A549 (cell line): ENCODE measurements around the gene TRIP13. TPM values are rescaled to one million over a fixed set of nuclear protein-coding genes. Genes with fewer than 3 reads are reported as not detected.
"Not testable (repeated sequence)": the region's sequence is repeated elsewhere in the genome, so short reads cannot be mapped to it uniquely, and the experiment has no call there.

Source experiments
- ATAC-seq, 2 experiments: fragments of 200-7000 bp in 1 of 2; fragments of >200 bp in 1 of 2; cut with Nextera tagmentation in 1 of 2; cut with Tn5 transposase in 1 of 2; 3 replicates each; pipeline versions ENCODE4 v1.8.0 to v1.9.1; 2018 to 2020; ENCODE audit warnings: mild to moderate bottlenecking in 1 of 2, moderate library complexity in 1 of 2
- CTCF ChIA-PET: fragments of 300-600 bp; sonication (Branson Sonifier 250); formaldehyde crosslinking; extraction: SDS; loops from one replicate; lab custom pipeline; 2021; ENCODE audit warnings: antibody characterized with exemption, inconsistent platforms; lab: Yijun Ruan, JAX
- POLR2A ChIA-PET: fragments of 350-600 bp; formaldehyde crosslinking; extraction: SDS; loops from one replicate; lab custom pipeline; 2021; ENCODE audit warnings: antibody characterized with exemption, inconsistent platforms; lab: Yijun Ruan, JAX
- DNase-seq, 2 experiments: peaks; one replicate each; pipeline versions ENCODE4 v3.0.0 to v3.0.0-alpha.2; 2011 to 2016; ENCODE audit warnings: low read depth in 1 of 2, low spot score in 1 of 2
- FAIRE-seq: peaks from 2 replicates; lab custom pipeline; 2011; peaks lifted over from hg19 to GRCh38; lab: Jason Lieb, UNC
- H3K27ac ChIP-seq, 2 experiments: fragments of >200 bp; sonication (Bioruptor Twin); formaldehyde crosslinking; 3 replicates each; pipeline ENCODE4 v1.5.1; 2016 to 2017
- H3K4me1 ChIP-seq: fragments of >200 bp; sonication (Bioruptor Twin); formaldehyde crosslinking; 3 replicates; pipeline ENCODE4 v1.6.1; 2016
- H3K4me2 ChIP-seq: fragments of >200 bp; sonication (Bioruptor Twin); formaldehyde crosslinking; 3 replicates; pipeline ENCODE4 v1.6.1; 2016
- H3K4me3 ChIP-seq: fragments of >200 bp; sonication (Bioruptor Twin); formaldehyde crosslinking; 3 replicates; pipeline ENCODE4 v1.5.1; 2016
- H3K9me3 ChIP-seq: fragments of >200 bp; sonication (Bioruptor Twin); formaldehyde crosslinking; 3 replicates; pipeline ENCODE4 v1.6.1; 2016
- CHD2 ChIP-seq: fragments of 150-350 bp; IDR thresholded peaks from 2 replicates; pipeline ENCODE4 v1.6.1; 2014; ENCODE audit warnings: low read length; ENCODE audit not compliant: partially characterized antibody
- EHF ChIP-seq: fragments of 250-450 bp; sonication (Bioruptor Pico); IDR thresholded peaks from 2 replicates; pipeline ENCODE4 v1.5.0; 2020; ENCODE audit warnings: mild to moderate bottlenecking
- EHMT2 ChIP-seq: fragments of 200-600 bp; sonication (generic); IDR thresholded peaks from 2 replicates; pipeline ENCODE4 v1.6.1; 2016; ENCODE audit warnings: antibody characterized with exemption, low read depth, mild to moderate bottlenecking, moderate library complexity
- EP300 ChIP-seq, 2 experiments: fragments of >200 bp; sonication (Bioruptor Twin); formaldehyde crosslinking; IDR thresholded peaks; 2 replicates in 1 of 2; 3 replicates in 1 of 2; pipeline ENCODE4 v1.6.1; 2016 to 2017
- ESRRA ChIP-seq: fragments of 150-350 bp; IDR thresholded peaks from 2 replicates; pipeline ENCODE4 v1.6.1; 2014; ENCODE audit warnings: mild to moderate bottlenecking, low read length, borderline replicate concordance
- GATA3 ChIP-seq: IDR thresholded peaks from 2 replicates; pipeline ENCODE4 v1.6.1; 2012; ENCODE audit warnings: borderline replicate concordance
- HDAC2 ChIP-seq: fragments of 200-600 bp; sonication (generic); IDR thresholded peaks from 2 replicates; pipeline ENCODE4 v1.6.1; 2016
- HOXB13 ChIP-seq: fragments of 250-450 bp; sonication (Bioruptor Pico); IDR thresholded peaks from 2 replicates; pipeline ENCODE4 v1.5.0; 2020; ENCODE audit warnings: low read depth, mild to moderate bottlenecking, moderate library complexity
- KDM1A ChIP-seq: fragments of 200-600 bp; sonication (generic); IDR thresholded peaks from 2 replicates; pipeline ENCODE4 v1.6.1; 2016; ENCODE audit warnings: low read depth, mild to moderate bottlenecking
- KDM5A ChIP-seq: fragments of 200-600 bp; sonication (generic); IDR thresholded peaks from 2 replicates; pipeline ENCODE4 v1.6.1; 2016; ENCODE audit warnings: antibody characterized with exemption, mild to moderate bottlenecking
- MAZ ChIP-seq: fragments of 150-350 bp; IDR thresholded peaks from 2 replicates; pipeline ENCODE4 v1.6.1; 2014; ENCODE audit warnings: antibody characterized with exemption, low read depth, low read length, borderline replicate concordance
- MYC ChIP-seq: IDR thresholded peaks from 2 replicates; pipeline ENCODE4 v1.6.1; 2012; ENCODE audit warnings: mild to moderate bottlenecking, inconsistent platforms, low read length, improper control_type of control experiment, borderline replicate concordance
- NR3C1 ChIP-seq: fragments of >200 bp; sonication (Bioruptor Twin); formaldehyde crosslinking; IDR thresholded peaks from 3 replicates; pipeline ENCODE4 v1.6.1; 2017
- RAD21 ChIP-seq, 2 experiments: fragments of >200 bp in 1 of 2; sonication (Bioruptor Twin) in 1 of 2; formaldehyde crosslinking in 1 of 2; IDR thresholded peaks in 1 of 2; conservative IDR thresholded peaks in 1 of 2; 2 replicates in 1 of 2; 3 replicates in 1 of 2; pipeline ENCODE4 v1.6.1; 2012 to 2018; ENCODE audit warnings: inconsistent platforms in 1 of 2
- RARB ChIP-seq: fragments of 250-450 bp; sonication (Bioruptor Pico); IDR thresholded peaks from 2 replicates; pipeline ENCODE4 v1.8.0; 2021; ENCODE audit warnings: mild to moderate bottlenecking, moderate library complexity
- SREBF2 ChIP-seq: fragments of 450-650 bp; IDR thresholded peaks from 2 replicates; pipeline ENCODE4 v1.6.1; 2014; ENCODE audit warnings: mild to moderate bottlenecking, moderate library complexity
- ZFP36 ChIP-seq: fragments of 450-650 bp; IDR thresholded peaks from 2 replicates; pipeline ENCODE4 v1.6.1; 2014; ENCODE audit warnings: borderline replicate concordance; ENCODE audit not compliant: partially characterized antibody
- WGBS: methylation state at CpG from one replicate; pipeline ENCODE4 v1.1.6; 2017; ENCODE audit errors: missing lambda C conversion rate; 5-methylcytosine and 5-hydroxymethylcytosine counted together
- polyA plus RNA-seq, 4 experiments: library from polyadenylated mRNA; depleted of rRNA in 3 of 4; stranded (reverse); fragments of >200 nt; fragmentation: RNase III in 1 of 4; extraction: RNeasy Plus Mini Kit Qiagen cat#74134 plus additional on column Dnase treatment in 1 of 4; gene quantifications; 2 replicates in 3 of 4; 3 replicates in 1 of 4; pipeline ENCODE4 v1.2.3, GENCODE V29; 2011 to 2017
- TF ChIP-seq, protein P1 (sequence below): fragments of >200 bp; sonication (Bioruptor Twin); formaldehyde crosslinking; IDR thresholded peaks from 3 replicates; pipeline ENCODE4 v1.5.1; 2016
- TF ChIP-seq, protein P2 (sequence below): IDR thresholded peaks from 2 replicates; pipeline ENCODE4 v1.6.1; 2012

Gene TRIP13
- polyA plus RNA-seq, 2 of the 4 experiments (the other 2 are of a cell fraction), result 54.0 to 62.4 TPM

DNA sequence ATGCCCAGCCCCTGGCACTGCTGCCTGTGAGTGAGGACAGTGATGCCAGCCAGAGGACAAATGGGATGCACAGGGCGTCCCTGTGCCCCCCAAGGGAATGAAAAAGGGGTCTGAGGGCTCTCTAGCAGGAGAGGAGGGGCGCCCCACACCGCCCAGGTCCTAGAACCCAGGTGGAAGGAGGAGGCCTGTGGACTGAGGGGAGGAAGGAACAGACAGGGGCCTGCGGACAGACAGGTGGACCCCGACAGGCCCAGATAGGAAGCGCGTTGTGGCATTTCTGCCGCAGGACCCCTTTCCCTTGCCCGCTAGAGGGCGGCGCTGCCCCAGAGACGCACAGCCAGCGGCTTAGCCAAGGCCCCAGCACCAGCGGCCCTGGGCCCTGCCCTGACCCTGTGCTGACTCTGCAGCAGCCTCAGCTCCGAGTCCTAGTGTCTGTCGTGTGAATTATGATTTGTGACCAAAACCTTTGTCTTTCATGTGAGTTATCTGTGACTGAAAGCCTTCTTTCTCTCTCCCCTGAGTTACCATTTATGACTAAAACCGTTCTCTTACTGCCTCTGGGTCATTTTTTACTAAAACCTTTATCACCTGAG, 30.7 kb downstream of the TRIP13 start (continued):
- TF ChIP-seq ZFP36, result peak; percentile 67
- TF ChIP-seq KDM5A, result no peak

DNA sequence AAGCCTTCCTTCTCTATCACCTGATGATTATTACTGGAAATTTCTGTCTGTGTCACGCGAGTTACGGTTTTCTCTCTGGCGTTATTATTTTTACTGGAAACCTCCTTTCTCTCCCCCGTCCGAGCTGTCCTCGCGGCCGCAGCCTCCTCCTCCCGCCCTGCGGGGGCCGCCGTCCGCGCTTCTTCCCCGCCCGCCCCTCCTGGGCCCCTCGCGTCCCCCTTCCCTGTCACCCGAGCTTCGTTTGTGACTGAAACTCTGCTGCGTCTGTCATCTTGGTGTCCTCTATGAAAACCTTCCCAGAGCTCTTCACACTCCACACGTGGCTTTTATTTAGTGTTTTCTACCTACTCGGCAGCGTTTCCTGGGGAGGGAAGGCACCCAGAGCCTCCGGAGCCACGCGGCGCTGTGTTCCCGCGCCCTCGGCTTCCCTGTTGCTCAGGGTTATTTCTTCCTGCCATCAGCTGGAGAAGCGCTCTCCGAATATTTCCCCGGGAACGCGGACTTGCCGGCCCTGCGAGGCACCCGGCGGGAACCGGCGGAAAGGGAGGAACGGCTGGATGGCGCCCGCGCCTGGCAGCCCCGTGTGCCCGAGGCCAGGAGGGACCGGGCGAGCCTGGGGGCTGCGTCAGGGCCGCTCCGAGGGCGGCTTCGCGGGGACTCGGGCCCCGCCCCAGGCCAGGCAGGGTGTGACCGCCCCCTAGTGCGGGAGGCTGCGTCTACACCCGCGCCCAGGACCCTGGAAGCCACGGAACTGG, 33.9 kb downstream of the TRIP13 start:
- ATAC-seq, result no peak
- no peak overlapping the region for H3K4me2 ChIP-seq
- CTCF ChIA-PET, result interaction anchor here (0.9 to 1.6 kb wide), 3 partner anchors 56 to 247 kb away, joined by 3 read pairs; no protein-coding TSS in a partner anchor

DNA sequence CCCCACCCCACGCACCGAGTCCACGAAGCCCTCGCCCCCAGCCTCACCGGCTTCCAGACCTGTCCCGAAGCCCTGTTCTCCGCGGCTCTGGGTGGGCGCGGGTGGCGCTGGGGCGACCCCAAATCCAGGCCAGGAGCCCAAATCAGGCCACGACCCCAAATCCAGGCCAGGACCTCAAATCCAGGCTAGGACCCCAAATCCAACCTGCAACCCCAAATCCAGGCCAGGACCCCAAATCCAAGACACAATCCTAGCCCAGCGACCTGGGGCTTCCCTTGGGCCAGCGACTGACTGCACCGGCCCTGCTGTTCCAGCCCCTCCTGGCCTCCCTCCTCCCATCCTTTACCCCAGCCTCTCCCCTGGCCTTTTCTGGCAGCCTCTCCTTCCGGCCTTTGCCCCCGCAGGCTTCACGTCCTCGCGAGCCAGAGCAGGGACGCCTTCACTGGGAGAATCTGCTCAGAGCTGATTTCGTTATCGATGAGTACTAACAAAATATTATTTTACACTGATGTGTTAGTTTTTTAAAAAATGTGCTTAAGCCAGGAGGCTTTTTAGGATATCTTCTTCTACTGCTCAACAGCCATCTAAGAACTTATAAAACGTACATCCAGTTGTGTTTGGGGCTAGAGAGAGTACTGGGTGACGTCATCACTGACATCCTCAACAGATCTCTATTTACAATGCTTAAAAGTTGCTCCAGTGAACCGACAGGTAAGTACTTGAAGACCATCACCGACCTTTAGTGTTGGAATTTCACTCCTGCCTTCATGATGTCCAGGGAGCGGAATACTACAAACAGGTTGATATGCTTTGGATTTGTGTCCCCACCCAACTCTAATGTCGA, 34.7 kb downstream of the TRIP13 start:
- no peak for FAIRE-seq
- no peaks in the 10 kb centered on the region for H3K9me3 ChIP-seq
- WGBS, result 94% methylated on average over 30 of the region's 30 CpGs
- ChIA-PET POLR2A (no interaction called here), CTCF (interaction anchor here (1.6 kb wide), 1 partner anchor 247 kb away, joined by 3 read pairs; no protein-coding TSS in a partner anchor)
- no peak for DNase-seq
- H3K4me2 ChIP-seq, result no peak overlapping the region
- H3K27ac ChIP-seq, result no peak overlapping the region
- ATAC-seq, result no peak
- no peak overlapping the region for H3K4me3 ChIP-seq
- TF ChIP-seq HOXB13 (CRISPR knock-in tag) (no peak), EHF (CRISPR knock-in tag) (no peak), MYC (no peak), CHD2 (no peak), RAD21 (conservative IDR thresholded peaks at IDR 0.05 in 1 of 2, IDR thresholded peaks at IDR 0.05 in 1 of 2) (no peak), EHMT2 (no peak), MAZ (no peak), KDM5A (no peak)
- TF ChIP-seq, protein P1, sequence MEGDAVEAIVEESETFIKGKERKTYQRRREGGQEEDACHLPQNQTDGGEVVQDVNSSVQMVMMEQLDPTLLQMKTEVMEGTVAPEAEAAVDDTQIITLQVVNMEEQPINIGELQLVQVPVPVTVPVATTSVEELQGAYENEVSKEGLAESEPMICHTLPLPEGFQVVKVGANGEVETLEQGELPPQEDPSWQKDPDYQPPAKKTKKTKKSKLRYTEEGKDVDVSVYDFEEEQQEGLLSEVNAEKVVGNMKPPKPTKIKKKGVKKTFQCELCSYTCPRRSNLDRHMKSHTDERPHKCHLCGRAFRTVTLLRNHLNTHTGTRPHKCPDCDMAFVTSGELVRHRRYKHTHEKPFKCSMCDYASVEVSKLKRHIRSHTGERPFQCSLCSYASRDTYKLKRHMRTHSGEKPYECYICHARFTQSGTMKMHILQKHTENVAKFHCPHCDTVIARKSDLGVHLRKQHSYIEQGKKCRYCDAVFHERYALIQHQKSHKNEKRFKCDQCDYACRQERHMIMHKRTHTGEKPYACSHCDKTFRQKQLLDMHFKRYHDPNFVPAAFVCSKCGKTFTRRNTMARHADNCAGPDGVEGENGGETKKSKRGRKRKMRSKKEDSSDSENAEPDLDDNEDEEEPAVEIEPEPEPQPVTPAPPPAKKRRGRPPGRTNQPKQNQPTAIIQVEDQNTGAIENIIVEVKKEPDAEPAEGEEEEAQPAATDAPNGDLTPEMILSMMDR, result no peak
- TF ChIP-seq, protein P2, sequence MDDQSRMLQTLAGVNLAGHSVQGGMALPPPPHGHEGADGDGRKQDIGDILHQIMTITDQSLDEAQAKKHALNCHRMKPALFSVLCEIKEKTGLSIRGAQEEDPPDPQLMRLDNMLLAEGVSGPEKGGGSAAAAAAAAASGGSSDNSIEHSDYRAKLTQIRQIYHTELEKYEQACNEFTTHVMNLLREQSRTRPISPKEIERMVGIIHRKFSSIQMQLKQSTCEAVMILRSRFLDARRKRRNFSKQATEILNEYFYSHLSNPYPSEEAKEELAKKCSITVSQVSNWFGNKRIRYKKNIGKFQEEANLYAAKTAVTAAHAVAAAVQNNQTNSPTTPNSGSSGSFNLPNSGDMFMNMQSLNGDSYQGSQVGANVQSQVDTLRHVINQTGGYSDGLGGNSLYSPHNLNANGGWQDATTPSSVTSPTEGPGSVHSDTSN, result no peak
- TF ChIP-seq, all 56 proteins: peak for 0
- H3K4me1 ChIP-seq, result peaks cover 3% of the 10 kb centered on the region; the same call in 1 of the 3 replicates

More for the DNA sequence above, 33.9 kb downstream of the TRIP13 start:
- DNase-seq (no peak), FAIRE-seq (no peak)
- H3K9me3 ChIP-seq, result no peaks in the 10 kb centered on the region
- no peak overlapping the region for H3K4me3 ChIP-seq
- H3K4me1 ChIP-seq, result peaks cover 3% of the 10 kb centered on the region; the same call in 1 of the 3 replicates
- 96% methylated on average over 50 of the region's 65 CpGs for whole genome bisulfite sequencing
- POLR2A ChIA-PET, result no interaction called here
- no peak overlapping the region for H3K27ac ChIP-seq
- TF ChIP-seq KDM1A, result no peak
- TF ChIP-seq HDAC2, result no peak
- TF ChIP-seq HOXB13 (CRISPR knock-in tag), result no peak
- no peak for TF ChIP-seq ESRRA
- no peak for TF ChIP-seq NR3C1
- TF ChIP-seq EP300 (IDR thresholded peaks at IDR 0.05), result no peak
- no peak for TF ChIP-seq MAZ
- no peak for TF ChIP-seq RARB (CRISPR knock-in tag)
- no peak for TF ChIP-seq GATA3
- no peak for TF ChIP-seq SREBF2

DNA sequence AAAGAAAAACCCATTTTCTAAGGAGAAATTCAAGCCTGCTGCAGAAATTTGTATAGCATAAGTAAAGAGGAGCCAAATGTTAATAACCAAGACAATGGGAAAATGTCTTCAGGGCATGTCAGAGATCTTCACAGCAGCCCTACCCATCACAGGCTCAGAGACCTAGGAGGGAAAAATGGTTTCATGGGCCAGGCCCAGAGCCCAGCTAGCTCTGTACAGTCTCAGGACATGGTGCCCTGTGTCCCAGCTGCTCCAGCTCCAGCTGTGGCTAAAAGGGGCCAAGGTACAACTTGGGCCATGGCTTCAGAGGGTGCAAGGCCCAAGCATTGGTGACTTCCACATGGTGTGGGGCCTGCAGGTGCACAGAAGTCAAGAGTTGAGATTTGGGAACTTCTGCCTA, 36.5 kb downstream of the TRIP13 start:
- H3K4me2 ChIP-seq, H3K4me1 ChIP-seq, H3K9me3 ChIP-seq, POLR2A ChIA-PET, H3K27ac ChIP-seq, DNase-seq, ATAC-seq, H3K4me3 ChIP-seq, FAIRE-seq: not testable (repeated sequence)
- CTCF ChIA-PET, result interaction anchor here (1.7 to 1.9 kb wide), 3 partner anchors 80 to 245 kb away, joined by 3 to 8 read pairs (median 4); partner anchors contain the start of gene NKD2
